Stimulated activated CD8-positive, alpha-beta memory T cell treated with anti-CD3 and anti-CD28 coated beads, Interleukin-15, amount 100 ng/mL, for 1 hour (primary cell): ENCODE data around the gene YPEL2.
"Not testable (repeated sequence)": the region's sequence is repeated elsewhere in the genome, so short reads cannot be mapped to it uniquely, and the experiment has no call there.

Experiments used
- DNase-seq: peaks from one replicate; pipeline ENCODE4 v3.0.0-alpha.2; 2020; ENCODE audit warnings: low read depth

YPEL2 gene

DNA sequence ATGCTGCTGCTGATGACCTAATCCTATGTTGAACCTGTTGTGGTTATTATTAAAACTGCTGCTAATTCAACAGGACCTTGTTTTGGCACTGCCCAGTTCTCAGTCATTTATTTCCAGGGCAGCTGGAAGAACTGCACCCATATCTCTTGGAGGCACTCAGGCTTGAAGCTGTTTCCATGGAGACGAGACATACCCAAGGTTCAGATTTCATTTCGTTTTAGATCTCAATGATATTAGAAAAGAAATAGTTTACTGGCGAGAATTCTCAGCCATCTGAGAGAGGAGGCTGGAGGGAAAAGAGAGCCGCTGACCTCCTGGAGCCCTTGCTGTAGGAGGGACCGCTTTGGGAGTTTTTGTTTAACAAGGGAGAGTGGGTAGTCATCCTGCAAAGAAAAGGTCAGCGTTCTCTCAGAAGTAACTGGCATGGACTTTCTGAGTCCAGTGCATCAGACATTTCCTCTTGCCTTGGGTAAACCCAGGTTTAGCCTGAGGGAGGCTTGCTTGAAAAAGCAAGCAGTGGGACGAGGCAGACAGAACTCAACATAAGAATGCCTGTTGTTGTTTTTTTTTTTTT is 75.4 kb downstream of the YPEL2 start:
- no peak for DNase-seq

DNA sequence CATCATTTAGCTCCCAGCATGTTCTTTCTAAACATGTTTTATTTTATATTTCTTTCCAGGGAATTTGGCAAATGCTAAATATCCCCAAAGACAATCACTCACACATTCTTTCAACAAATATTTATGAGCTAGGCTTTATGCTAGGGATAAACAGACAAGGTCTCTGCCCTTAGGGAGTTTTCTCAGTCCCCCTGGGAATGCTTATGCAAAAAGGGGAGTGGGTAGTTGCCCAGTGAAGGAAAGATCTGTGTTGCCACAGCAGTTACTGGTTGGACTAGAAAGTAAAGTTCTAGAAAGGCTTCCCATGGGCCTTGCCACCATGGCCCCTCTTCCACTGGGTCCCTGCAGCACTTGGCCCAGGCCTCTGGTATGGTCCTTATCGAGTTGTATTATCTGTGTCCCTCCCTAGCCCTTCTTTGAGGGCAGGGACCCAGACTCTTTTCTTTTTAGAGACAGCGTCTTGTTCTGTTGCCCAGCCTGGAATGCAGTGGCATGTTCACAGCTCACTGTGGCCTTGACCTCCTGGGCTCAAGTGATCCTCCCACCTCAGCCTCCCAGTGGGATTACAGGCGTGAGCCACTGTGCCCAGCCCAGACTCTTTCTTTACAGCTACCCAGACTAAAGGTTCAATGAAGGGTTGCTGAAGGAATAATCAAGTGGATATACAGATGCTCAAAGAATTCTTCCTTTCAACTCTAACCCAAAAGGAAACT is 78.0 kb downstream of the YPEL2 start:
- DNase-seq: no peak

DNA sequence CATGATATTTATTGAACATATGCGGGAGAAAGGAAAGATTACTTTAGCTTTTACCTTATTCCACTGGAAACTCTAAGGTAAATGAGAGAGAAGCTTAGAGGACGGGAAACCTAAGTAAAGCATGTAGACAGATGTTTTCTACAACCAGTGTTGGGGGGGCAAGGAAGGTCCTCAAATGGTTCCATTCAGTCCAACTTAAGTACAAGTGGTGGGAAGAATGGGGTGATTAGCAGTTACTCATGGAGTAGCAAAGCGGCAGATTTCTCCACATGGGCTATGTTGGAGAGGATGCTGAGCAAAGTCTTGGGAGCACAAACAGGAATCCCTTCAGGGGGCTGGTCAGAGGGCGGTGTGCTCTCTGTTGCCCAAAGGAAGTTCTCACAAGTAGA is 78.6 kb downstream of the YPEL2 start:
- no peak for DNase-seq

DNA sequence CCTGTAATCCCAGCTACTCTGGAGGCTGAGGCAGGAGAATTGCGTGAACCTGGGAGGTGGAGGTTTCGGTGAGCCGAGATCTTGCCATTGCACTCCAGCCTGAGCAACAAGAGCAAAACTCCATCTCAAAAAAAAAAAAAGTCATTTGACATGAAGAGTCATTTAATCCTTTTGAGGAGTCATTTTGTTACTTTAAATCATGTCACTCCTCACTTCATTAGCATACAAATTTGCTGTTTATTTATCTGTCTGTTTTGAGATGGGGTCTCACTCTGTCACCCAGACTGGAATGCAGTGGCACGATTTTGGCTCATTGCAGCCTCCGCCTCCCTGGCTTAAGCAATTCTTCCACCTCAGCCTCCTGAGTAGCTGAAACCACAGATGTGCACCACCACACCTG is 81.0 kb downstream of the YPEL2 start:
- not testable (repeated sequence) for DNase-seq

DNA sequence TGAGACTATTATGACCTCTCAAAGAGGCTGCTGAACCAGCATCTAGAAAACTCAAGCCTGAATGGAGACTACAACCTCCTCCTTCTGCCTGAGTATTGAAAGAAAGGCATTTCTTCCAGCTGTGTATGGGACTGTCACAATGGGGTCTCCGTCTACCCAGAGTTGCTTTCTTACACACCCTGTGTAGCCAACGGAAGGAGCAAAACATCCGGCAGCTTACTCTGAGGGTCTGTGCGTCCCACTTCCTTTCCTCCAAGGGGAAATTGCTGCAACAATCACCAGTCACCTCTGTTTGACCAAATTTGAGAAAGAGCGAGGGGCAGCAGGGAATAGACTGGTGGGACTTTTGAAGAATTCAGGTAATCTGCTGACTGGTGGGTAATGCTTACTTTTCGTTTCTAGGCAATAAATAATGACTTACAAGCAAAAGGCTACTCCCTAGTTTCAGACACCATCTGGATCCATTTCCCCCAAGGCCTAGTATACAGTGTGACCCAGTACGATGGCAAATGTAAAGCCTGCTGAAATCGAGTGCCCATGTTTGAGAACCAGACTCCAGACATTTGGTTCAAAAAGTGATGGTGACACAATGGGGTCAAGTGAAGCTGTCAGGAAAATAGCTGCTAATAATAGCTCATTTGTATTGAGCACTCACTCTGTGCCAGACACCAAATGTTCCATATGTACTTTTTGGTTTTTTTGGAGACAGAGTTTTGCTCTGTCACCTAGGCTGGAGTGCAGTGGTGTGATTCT is 81.7 kb downstream of the YPEL2 start:
- no peak for DNase-seq

DNA sequence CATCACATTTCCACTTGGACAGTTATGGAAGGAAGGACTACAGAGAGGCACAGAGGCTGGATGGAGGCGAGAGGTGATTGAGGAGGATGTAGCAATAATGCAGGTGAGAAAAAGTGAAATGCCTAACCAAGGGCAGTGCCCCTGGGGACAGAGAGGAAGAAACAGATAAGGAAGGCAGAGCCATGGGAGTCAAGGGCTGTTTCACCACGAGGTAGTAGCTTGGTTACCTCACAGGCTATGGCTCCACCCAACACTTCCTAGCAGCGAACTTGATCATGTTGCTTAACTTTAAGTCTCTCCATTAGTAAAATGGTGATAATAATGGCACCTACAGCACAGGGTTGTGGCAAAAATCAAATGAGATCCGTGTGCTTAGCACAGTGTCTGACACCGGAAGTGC is 83.9 kb downstream of the YPEL2 start:
- no peak for DNase-seq

DNA sequence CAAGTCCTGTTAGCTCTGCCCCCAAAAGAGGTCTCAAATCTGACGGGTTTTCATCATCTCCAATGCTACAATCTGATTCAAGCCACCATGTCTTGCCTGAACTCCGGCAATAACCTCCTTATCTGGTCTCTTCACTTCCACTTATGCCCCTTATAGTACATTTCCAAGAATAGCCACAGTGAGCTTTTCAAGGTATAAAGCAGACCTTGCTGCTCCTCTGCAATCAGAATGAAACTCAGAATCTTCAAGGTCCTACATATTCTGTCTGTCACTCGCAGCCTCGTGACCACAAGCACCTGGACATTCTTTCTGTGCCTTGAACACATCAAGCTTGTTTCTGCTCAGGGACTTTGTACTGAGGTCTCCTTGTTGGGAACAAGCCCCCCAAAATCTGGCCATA is 84.7 kb downstream of the YPEL2 start:
- no peak for DNase-seq

DNA sequence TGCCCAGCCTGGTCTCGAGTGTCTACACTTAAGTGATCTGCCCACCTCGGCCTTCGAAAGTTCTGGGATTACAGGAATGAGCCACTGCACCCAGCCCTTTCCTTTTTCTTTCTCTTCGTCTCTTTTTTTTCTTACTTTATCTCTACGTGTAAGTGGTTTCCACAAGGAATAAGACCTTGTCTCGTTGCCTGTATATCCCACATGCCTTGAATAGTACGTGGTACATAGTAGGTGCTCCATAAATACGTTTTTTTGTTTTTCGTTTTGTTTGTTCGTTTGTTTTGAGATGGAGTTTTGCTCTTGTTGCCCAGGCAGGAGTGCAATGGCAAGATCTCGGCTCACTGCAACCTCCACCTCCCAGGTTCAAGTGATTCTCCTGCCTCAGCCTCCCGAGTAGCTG is 86.0 kb downstream of the YPEL2 start:
- DNase-seq: no peak

DNA sequence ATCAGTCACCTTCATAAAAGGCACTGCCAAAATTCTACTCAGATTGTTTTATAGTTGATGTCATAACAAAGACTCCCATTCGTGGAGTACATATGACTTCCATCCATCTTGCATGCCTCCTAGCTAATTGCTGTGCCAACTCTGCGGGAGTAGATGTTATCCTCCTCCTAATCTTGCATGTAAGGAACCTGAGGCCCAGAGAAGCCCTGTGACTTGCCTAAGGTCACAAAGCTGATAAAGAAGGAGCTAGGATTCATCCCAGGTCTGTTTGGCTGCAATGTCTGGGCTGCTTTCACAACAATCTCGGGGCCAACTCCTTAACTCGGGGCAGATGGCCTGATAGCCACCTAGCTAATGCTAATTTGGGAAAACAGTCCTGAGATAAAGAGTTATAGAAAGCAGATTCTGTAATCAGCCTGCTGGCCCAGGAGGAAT is 87.3 kb downstream of the YPEL2 start:
- DNase-seq: no peak

DNA sequence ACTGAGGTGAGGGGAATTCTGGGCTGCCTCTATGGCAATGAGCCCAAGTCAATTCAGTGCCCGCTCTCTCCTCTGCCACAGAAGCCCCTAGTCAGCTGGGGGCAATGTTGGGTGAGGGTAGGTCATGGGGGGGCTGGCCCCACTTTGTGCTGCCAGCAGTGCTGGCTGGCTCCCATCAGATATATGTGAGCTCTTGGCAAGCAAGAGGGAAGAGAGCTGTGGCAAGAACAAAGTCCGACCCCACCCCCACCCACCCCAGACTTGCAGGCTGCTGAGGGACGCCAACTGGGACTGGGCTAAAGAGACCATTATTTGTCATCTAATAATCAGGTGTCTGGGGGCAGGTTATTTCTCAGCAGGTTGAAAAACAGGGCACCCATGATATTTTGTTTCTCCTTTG is 89.4 kb downstream of the YPEL2 start:
- no peak for DNase-seq

DNA sequence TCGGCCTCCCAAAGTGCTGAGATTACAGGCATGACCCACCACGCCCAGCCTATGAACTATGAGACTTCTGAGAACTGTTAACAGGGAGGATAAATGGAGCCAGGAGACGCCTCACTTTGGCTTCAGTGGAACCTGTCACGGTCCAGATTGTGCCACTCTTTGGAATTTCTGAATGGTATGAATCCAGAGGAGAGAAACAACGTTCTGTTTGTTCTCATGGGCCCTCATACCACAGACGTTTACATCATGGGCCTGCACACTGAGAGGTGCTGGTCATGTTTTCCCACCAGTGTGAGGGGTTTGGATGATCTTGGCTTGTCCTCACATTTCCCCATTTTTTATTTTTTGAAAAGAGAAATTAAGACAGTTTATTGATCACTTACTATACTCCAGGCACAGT is 90.3 kb downstream of the YPEL2 start:
- no peak for DNase-seq

DNA sequence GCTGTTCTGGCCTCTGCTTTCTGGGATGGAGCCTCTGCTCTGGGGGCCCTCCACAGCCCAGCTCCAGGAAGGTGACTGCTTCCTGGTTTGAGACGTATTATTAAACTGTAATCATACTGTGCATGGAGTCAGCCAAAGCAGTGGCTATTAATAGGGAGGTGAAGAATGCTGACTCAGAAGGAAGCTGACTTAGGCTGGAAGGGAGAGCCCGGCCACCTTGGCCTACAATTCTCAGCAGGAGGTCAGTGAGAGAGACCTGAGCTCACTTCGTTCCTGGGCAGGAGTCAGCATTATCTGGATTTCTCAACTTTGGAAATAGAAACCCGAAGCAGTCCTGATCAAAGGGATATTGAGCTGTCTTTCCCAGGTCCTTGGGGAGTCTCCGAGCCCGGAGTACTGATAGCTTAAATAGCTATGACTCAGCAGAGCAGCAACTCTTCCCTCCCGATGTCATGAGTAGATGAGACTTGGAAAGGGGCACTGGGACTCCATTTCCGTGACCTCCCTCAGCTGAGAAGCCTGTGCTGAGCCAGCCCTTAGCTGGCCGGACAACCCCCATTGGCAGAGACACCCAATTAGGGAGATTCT is 91.8 kb downstream of the YPEL2 start:
- no peak for DNase-seq

DNA sequence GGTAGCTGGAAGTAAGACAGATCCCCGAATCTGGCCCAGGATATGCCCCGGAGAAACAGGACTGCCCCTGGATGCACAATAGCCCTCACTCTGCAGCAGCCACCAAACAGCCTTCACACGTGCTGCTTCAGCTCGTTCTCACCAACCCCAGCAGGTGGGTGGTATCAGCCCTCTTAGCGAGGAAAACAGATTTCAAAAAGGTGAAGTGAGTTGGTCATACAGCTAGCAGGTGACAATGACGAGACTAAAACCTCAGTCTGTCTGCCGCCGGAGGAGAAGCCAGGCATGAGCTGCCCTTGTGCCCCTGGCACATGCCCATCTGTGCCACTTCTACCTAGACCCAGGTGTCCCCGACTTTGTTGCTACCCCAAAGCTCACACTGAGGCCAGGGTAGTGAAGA is 92.4 kb downstream of the YPEL2 start:
- DNase-seq: no peak

DNA sequence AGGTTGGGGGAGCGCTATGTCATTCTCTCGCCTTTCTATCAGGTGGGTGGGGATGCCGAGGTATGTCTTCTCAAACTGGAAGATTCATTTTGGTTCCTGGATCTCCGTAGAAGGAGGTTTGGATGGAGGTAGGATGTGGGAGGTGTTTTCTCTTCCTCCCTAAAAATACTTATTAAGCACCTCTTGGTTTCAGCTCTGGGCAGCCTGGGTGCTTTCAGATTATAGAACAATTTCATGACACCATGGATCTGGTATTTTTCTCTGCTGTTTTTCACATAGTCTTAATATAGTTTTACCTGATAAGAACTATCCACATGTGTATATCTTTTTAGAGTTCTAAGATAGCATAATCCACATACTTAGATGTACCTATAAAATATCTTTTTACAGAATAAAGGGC is 92.9 kb downstream of the YPEL2 start:
- no peak for DNase-seq

DNA sequence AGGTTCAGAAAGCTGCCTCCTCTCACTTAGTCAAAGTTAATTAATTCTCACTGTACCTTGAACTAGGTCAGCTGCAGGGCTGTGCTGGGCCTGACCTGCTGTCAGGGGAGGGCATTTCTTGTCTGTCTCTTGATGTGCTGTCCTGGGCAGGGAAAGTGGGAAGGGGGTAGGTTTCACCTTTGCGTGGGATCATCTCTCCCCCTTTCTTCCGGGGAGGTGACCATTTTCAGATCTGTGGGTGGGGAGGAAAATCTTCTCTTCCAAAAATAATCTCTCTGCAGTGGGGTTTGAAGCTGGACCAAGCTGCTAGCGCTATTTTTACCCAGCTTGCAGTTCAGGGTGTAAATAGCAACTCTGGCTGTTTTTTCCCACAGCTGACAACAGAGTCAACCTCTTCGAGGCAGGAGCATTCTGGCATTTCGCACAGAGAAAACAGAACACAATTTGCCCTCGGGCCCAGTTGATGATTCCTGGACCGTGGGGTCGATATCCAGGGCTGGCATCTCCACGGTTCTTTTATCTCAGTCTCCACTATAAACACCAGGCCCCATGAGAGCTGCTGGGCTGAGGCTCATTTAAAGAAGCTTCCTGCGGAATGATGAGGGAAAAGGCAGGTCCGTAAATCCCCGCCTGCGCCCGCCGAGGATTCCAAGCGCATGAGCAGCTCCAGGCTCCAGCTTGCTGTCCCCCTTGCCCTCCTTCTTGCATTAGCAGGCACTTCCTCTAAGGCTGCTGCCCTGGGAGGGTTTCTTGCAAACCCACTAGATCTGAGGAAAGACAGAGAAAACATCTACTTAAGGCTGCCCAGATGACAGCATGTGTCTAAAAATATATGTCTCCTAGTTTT is 93.9 kb downstream of the YPEL2 start:
- DNase-seq: no peak

DNA sequence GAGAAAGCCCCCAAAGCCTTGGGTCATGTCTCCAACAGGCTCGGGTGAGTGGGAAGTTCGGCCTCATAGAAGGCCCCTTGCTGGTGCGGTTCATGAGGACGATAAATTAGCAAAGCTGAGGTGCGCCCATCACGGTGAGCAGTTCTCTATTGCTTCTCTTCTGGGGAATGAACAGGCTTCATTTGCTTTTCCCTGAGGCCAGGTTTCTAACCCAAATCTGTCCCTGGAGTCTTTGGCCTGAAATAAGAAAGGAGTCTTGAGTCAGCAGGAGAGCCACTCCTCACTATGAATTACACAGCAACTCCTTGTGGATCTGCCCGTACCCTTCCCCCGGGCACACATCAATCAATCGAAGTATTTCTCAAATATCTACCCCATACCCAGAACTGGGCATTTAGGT is 94.6 kb downstream of the YPEL2 start:
- no peak for DNase-seq

DNA sequence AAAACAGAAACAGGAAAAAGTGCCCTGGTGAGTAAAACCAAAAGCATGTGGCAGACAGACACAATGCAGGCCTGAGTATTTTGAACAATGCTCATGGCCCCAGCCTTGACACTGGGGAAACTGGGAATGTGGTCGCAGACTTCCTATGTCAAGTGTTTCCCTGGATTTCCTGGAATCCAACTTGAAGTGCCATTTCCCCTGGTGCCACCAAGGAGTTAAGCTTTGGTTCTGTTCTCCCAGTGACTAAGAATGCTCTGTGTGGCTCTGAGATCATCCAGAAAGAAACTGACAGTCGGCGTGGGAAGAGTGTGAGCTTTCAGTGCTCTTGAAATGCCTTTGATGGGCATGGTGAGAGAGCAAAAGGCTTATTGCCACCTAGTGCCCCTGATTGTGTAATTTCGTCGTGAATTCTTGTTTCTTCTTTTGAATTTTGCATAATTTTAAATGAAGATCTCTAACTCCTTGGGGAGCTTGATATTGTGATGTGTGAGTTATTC is 96.0 kb downstream of the YPEL2 start:
- no peak for DNase-seq

DNA sequence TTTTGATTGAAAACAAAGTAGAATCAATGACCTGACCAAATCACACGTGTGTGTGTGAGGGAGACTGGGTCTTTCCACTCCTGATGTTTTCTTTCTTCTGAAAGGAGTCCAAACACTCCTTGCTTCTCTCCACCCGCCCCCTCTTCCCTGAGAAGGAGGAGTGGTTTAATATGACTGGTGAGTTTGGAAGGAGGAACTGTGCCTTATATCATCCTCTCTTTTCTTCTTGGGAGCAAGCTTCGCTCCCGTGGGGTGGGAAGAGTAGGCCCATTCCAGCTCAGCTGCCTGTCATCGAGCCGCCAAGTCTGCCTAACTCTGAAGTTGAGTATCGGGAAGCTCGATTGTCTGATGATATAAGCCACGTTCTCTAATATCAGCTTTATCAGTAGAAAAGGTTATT is 96.5 kb downstream of the YPEL2 start:
- DNase-seq: no peak

DNA sequence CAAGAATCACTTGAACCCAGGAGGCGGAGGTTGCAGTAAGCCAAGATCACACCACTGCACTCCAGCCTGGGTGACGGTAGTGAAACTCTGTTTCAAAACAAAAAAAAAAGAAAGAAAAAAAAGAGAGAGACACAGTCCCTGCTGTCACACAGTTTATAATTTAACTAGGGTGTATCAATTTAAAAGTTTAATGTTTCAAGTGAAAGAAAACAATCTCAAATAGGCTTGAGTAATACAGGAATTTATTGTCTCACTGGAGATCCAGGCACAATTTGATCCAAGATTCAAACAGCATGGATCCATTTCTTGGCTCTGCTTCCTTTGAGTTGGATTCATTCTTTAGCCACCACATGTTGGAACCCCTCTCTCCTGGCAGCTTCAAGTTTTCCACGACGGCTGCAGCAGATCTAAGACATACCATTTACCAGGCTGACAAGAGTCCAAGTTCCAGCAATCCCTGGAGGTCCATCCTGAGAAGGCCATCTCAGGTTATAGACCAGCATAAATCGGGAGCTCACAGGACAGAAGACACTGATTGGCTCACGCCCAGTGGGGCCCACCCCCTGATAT is 97.5 kb downstream of the YPEL2 start:
- DNase-seq: no peak

DNA sequence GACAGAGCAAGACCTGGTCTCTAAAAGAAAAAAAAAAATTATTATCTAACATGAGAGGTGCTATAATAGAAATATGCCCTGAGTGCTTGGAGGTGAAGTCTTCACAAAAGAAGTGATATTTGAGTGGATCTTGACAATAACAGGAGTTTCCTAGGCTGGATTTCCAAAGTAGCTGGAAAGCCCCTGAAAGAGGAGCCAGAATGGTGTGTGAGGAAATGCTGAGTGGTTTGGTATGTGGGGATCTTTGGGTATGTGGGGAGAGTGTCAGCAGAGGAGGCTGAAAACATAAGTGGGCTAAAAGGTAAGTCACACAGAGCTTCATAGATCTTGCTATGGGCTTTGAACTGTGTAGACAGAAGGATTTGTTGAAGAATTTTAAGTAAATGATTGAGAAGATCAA is 100.1 kb downstream of the YPEL2 start:
- no peak for DNase-seq

DNA sequence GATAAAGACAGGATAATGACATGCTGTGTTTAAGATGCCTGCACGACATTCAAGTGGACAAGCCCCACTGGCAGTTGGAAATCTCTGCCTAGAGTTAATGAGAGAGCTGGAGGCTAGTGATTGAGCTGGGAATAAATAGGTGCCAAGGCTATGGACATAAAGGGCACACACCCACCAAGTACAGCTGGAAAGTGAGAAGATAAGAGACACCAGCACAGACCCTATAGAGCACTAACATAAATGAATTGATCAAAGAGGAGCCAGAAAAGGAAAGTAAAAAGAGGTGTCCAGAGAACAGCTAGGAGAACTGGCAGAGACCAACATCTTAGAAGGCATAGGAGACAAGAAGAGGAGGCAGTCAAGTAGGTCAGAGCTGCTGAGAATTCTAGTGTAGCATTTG is 101.2 kb downstream of the YPEL2 start:
- DNase-seq: no peak

DNA sequence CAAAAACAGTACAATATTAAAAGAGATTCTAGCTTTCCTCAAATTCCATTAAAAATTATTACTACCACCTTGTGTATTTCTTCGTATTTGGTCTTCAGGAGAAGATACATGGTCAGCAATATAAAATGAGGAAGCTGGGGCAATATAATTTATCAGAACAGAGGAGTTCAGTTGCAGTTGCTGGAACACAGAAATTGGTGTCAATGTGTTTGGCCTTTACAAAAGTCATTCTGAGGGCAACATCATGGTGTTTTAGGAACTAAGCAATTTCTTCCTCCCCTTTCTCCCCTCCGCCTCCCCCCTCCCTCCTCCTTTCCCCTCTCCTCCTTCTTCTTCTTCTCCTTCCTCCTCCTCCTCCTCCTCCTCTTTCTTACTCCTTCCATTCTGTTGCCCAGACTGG is 102.1 kb downstream of the YPEL2 start:
- DNase-seq: no peak
